Pancreas (tissue), 10 donors: ENCODE data around the gene TOE1. TPM values are rescaled to one million over a fixed set of nuclear protein-coding genes. Genes with fewer than 3 reads are reported as not detected.

ENCODE experiments used
- ATAC-seq, 4 donors: fragments of 200-7000 bp; cut with Tn5 transposase; one replicate each; pipeline versions ENCODE4 v1.8.0 to v1.9.1; 2020; ENCODE audit warnings: mild to moderate bottlenecking in 4 of 4, moderate library complexity in 4 of 4
- DNase-seq, 6 donors: peaks; one replicate each; pipeline ENCODE4 v3.0.0-alpha.2; 2020
- FAIRE-seq: peaks from 2 replicates; lab custom pipeline; 2012; peaks lifted over from hg19 to GRCh38; lab: Jason Lieb, UNC
- H3K27ac ChIP-seq, 4 donors: fragments of 200-600 bp; sonication (generic); 1 replicate in 3 of 4; 2 replicates in 1 of 4; pipeline versions ENCODE4 v1.5.0 to v1.8.0; 2020
- H3K27me3 ChIP-seq, 4 donors: fragments of 200-600 bp; one replicate each; pipeline ENCODE4 v1.8.0; 2021
- H3K36me3 ChIP-seq, 3 donors: fragments of 200-600 bp; sonication (generic) in 1 of 3; one replicate each; pipeline versions ENCODE4 v1.5.0 to v1.8.0; 2020 to 2021
- H3K4me1 ChIP-seq, 3 donors: fragments of 200-600 bp; one replicate each; pipeline ENCODE4 v1.8.0; 2021
- H3K4me3 ChIP-seq, 4 donors: fragments of 200-600 bp; sonication (generic) in 2 of 4; one replicate each; pipeline versions ENCODE4 v1.5.0 to v1.8.0; 2020 to 2021
- H3K9me3 ChIP-seq, 4 donors: fragments of 200-600 bp; one replicate each; pipeline ENCODE4 v1.8.0; 2021
- WGBS, 2 donors: extraction: QIAGEN DNeasy Blood & Tissue Kit; methylation state at CpG; one replicate each; pipeline ENCODE4 v1.1.7; 2013; 5-methylcytosine and 5-hydroxymethylcytosine counted together
- intact Hi-C, 3 donors: fragments of 100-400 bp; cut with DNase I; formaldehyde crosslinking; loops; one replicate each; pipeline versions ENCODE4 v1.11.1 to v1.14.2; 2022
- polyA plus RNA-seq, 2 donors: library from polyadenylated mRNA; stranded (reverse); fragments of 200-250 nt; gene quantifications; one replicate each; pipeline ENCODE4 v1.2.3, GENCODE V29; 2013
- total RNA-seq, 6 donors: library from RNA; stranded (reverse); fragmentation: NEBNext Ultra II Directional in 4 of 6; extraction: Animal tissue kit (Norgen Biotek cat#: 25700) in 4 of 6; gene quantifications; one replicate each; pipeline versions ENCODE4 v1.2.1 to v1.2.4, GENCODE V29; 2021 to 2023
- TF ChIP-seq, protein P1 (sequence below), 4 donors: fragments of 200-600 bp; sonication (generic) in 3 of 4; IDR thresholded peaks; one replicate each; pipeline versions ENCODE4 v1.5.0 to v1.8.0; 2021; ENCODE audit warnings: antibody characterized with exemption in 4 of 4
- donor health status: healthy with polysubstance abuse.
- donor health status: DM: no; HTN: no; CAD: no; lungs with moderate emphysema.
- donor health status: DM: no; HTN: no; CAD: no.
- donor health status: control.
- donor health status: control.
- donor health status: Bipolar disorder and iron deficiency.
- donor health status: DM: yes; HTN: yes; CAD: no.
- donor health status: DM: no; HTN: no; CAD: no.
- donor health status: DM: no; HTN: no; CAD: no.
- donor health status: DM: yes; HTN: yes; CAD: no.

TOE1 gene
- total and polyA plus RNA-seq, 8 donors, result 2.4 to 8.2 (median 4.0) TPM

DNA sequence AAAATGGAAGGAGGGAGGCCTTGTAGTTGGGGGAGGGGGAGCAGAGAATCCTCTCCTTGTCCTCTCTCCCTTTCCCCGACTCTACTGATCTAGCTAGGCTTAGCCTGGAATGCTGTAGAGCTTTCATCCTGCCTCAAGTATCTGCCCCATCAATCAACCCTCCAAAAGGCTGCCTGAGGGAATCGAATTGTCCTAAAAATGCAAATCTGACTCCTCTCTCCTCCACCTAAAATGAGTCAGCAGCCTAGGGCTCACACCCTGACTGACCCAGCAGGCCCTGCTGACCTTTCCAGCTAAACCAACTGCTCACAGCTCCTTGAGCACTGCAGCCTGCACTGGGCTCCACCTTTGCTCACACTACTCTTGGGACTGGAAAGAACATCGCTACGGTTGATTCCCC, 10.5 kb upstream of the TOE1 start:
- 76 to 87% methylated on average over 4 of the region's 4 CpGs for WGBS, 2 donors
- intact Hi-C loops, result no loop called here
- DNase-seq, result no peak

DNA sequence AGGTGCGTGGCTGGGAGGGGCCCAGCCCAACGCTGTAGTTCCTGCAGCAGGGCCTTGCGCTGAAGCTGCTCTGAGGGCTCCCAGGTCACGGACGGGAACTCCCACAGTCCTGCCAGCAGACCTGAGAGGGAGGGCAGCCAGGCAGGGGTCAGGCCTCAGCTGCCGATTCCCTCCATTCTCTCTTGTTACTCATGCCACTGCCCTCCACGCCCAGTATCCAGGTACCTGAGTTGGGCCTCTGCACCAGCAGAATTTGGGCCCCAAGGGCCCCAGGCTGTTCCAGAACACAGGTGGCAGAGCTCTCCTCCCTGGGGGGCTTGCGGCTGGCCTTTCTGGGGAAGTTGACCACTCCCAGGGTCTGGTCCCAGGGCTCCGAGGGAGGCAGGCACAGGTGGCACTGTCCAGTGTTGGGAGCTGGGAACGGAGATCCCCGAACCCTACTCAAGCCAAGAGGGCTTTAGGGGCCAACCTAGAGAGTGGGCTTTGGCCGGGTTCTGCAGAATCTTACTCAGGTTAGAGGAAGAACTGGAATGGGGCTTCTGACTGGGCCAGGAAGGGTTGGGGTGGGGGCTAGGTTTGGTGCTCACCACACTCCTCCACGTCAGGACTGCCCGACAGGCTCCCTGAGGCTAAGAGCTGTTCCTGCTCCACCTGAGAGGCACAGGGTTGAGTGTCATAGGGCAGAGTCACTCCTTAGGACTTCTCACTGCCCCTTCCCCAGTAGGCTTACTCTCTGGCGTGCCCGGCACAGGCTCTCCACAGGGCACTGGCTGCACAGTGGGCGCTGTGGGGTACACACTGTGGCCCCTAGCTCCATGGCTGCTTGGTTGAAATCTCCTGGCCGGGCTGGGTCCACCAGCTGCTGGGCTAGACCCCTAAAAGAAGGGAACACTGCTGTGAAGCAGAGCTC, 8.3 kb upstream of the TOE1 start:
- H3K27ac ChIP-seq, result no peak overlapping the region
- 94 to 97% methylated on average over 18 of the region's 18 CpGs for WGBS, 2 donors

More for the DNA sequence above, 10.5 kb upstream of the TOE1 start:
- no peaks in the 10 kb centered on the region for H3K9me3 ChIP-seq
- H3K27ac ChIP-seq, result no peak overlapping the region
- no peak overlapping the region for H3K4me3 ChIP-seq
- no peaks in the 10 kb centered on the region for H3K27me3 ChIP-seq
- TF ChIP-seq, protein P1, sequence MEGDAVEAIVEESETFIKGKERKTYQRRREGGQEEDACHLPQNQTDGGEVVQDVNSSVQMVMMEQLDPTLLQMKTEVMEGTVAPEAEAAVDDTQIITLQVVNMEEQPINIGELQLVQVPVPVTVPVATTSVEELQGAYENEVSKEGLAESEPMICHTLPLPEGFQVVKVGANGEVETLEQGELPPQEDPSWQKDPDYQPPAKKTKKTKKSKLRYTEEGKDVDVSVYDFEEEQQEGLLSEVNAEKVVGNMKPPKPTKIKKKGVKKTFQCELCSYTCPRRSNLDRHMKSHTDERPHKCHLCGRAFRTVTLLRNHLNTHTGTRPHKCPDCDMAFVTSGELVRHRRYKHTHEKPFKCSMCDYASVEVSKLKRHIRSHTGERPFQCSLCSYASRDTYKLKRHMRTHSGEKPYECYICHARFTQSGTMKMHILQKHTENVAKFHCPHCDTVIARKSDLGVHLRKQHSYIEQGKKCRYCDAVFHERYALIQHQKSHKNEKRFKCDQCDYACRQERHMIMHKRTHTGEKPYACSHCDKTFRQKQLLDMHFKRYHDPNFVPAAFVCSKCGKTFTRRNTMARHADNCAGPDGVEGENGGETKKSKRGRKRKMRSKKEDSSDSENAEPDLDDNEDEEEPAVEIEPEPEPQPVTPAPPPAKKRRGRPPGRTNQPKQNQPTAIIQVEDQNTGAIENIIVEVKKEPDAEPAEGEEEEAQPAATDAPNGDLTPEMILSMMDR (IDR thresholded peaks at IDR 0.05), result no peak
- H3K36me3 ChIP-seq, result peaks cover 0 to 18% (median 0%) of the 10 kb centered on the region in 3 donors
- ATAC-seq (no peak), FAIRE-seq (no peak)
- H3K4me1 ChIP-seq, result peaks cover 0 to 8% (median 5%) of the 10 kb centered on the region in 3 donors

GRCh38 chr1:45332346-45332720, 7.6 kb upstream of the TOE1 start:
- Histone ChIP-seq H3K9me3 (no peaks in the 10 kb centered on the region), H3K4me3 (no peak overlapping the region), H3K27me3 (no peaks in the 10 kb centered on the region), H3K27ac (no peak overlapping the region), H3K36me3 (peaks cover 0 to 18% (median 0%) of the 10 kb centered on the region in 3 donors), H3K4me1 (peaks cover 0 to 3% (median 1%) of the 10 kb centered on the region in 3 donors)
- 95 to 96% methylated on average over 10 of the region's 10 CpGs for WGBS, 2 donors
- no peak for ATAC-seq
- intact Hi-C loops, result no loop called here
- TF ChIP-seq, protein P1 (IDR thresholded peaks at IDR 0.05), result no peak
- no peak for FAIRE-seq
- no peak for DNase-seq

More for the DNA sequence above, 8.3 kb upstream of the TOE1 start:
- TF ChIP-seq, protein P1 (IDR thresholded peaks at IDR 0.05), result no peak
- Histone ChIP-seq H3K9me3 (no peaks in the 10 kb centered on the region), H3K4me3 (no peak overlapping the region), H3K4me1 (peaks cover 0 to 8% (median 5%) of the 10 kb centered on the region in 3 donors), H3K27me3 (no peaks in the 10 kb centered on the region), H3K36me3 (peaks cover 0 to 18% (median 0%) of the 10 kb centered on the region in 3 donors)
- intact Hi-C loops, result no loop called here
- DNase-seq, result no peak
- ATAC-seq, result no peak
- FAIRE-seq, result no peak

- no peak overlapping the region for H3K27ac ChIP-seq
- no peak overlapping the region for H3K4me3 ChIP-seq
- TF ChIP-seq, protein P1 (IDR thresholded peaks at IDR 0.05), result no peak
- peak in 2 of 4 donors; percentile 28 to 51 for ATAC-seq
- no peak for FAIRE-seq
- peaks cover 0 to 4% (median 0%) of the 10 kb centered on the region in 3 donors for H3K4me1 ChIP-seq
- WGBS, 2 donors, result 81 to 84% methylated on average over 9 of the region's 9 CpGs
- H3K27me3 ChIP-seq, result no peaks in the 10 kb centered on the region
- intact Hi-C loops, result no loop called here
- H3K9me3 ChIP-seq, result no peaks in the 10 kb centered on the region
- no peak for DNase-seq
- H3K36me3 ChIP-seq, result peaks cover 0 to 18% (median 0%) of the 10 kb centered on the region in 3 donors
Measured at GRCh38 chr1:45334308-45335245, 5.4 kb upstream of the TOE1 start.
